ENCODE data around the gene NBPF12.
"Not testable (repeated sequence)": the region's sequence is repeated elsewhere in the genome, so short reads cannot be mapped to it uniquely, and the experiment has no call there.

The NBPF12 gene, protein sequence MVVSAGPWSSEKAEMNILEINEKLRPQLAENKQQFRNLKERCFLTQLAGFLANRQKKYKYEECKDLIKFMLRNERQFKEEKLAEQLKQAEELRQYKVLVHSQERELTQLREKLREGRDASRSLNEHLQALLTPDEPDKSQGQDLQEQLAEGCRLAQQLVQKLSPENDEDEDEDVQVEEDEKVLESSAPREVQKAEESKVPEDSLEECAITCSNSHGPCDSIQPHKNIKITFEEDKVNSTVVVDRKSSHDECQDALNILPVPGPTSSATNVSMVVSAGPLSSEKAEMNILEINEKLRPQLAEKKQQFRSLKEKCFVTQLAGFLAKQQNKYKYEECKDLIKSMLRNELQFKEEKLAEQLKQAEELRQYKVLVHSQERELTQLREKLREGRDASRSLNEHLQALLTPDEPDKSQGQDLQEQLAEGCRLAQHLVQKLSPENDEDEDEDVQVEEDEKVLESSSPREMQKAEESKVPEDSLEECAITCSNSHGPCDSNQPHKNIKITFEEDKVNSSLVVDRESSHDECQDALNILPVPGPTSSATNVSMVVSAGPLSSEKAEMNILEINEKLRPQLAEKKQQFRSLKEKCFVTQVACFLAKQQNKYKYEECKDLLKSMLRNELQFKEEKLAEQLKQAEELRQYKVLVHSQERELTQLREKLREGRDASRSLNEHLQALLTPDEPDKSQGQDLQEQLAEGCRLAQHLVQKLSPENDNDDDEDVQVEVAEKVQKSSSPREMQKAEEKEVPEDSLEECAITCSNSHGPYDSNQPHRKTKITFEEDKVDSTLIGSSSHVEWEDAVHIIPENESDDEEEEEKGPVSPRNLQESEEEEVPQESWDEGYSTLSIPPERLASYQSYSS (N-terminal part only)

DNA sequence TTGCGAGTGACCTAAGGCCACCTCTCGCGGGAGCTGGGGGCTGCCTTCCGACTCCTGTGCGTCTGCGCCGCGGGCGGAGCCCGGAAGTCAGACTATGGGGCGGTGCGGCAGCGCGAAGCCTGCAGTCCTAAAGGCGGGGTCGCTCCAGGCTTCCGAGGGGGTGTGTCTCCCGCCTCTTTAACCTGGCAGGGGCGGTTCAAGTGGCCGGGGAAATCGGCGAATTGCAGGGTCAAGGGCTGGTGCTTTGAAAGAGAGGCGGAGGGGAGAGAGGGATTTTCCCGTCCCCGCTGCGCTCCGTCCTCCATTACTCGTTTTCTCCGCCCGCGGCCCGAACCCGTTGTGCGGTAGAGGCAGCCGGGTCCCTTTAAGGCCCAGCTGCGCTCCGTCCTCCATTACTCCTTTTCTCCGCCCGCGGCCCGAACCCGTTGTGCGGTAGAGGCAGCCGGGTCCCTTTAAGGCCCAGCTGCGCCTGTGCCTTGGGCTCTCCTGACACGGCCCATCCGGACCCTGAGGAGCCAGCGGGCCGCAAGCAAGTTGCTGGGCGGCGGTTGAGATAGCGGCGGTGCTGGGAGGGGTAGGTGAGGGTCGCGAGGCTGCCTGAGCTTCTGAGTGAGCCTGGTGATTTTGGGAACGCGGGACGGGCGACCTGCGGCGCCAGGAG, at the start of gene NBPF12:
Gene NBPF12, plus strand, starts transcription at position 83 of the 661 bp plus-strand sequence. CDS start 21,820 bp downstream, outside the sequence.
- DNase-seq = peak; percentile 89

DNA sequence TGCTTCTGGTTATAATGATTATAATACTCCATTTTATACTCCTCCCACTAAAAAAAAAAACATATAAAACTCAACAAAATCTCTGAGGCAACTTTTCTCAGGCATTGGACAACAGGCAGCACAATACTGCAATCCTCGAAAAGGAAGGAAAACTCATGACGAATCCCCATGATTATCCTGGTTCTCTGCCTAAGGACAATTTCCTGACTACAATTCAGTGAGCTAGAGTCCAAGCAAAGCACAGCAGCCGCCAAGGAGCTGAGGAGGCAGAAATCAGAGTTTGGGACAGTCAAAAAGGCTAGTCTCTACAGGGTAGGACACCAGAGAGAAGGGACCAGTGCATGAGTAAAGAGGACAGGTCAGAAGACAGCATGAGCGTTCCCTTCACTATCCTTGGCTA, 46.8 kb upstream of the NBPF12 start:
- not testable (repeated sequence) for DNase-seq

DNA sequence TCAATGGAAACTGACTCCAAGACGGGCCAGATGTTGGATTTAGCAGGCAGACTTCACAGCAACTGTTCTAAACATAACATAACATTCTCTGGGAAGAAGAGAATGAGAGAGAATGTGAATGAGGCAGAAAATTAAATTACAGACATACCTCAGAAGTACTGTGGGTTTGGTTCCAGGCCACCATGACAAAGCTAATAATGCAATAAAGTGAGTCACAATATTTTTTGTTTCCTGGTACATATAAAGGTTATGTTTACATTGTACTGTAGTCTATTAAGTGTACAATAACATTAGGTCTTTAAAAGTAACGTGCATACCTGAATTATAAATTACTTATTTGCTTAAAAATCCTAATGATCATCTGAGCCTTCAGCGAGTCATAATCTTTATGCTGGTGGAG, 45.8 kb upstream of the NBPF12 start:
- DNase-seq = not testable (repeated sequence)

DNA sequence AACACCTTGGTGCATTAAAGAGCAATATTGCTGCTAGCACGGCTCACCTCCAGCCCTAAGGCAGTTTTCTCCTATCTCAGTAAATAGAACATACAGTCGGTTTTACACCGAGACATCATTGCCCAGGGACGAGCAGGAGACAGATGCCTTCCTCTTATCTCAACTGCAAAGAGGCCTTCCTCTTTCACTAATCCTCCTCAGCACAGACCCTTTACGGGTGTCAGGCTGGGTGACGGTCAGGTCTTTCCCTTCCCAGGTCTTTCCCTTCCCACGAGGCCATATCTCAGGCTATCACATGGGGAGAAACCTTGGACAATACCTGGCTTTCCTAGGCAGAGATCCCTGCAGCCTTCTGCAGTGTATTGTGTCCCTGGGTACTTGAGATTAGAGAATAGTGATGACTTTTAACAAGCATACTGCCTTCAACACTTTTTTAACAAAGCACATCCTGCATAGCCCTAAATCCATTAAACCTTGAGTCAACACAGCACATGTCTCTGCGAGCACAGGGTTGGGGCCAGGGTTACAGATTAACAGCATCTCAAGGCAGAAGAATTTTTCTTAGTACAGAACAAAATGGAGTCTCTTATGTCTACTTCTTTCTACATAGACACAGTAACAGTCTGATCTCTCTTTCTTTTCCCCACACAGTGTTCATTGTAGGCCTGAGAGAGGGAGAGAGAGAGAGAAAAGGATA, 30.4 kb upstream of the NBPF12 start:
- DNase-seq = not testable (repeated sequence)

DNA sequence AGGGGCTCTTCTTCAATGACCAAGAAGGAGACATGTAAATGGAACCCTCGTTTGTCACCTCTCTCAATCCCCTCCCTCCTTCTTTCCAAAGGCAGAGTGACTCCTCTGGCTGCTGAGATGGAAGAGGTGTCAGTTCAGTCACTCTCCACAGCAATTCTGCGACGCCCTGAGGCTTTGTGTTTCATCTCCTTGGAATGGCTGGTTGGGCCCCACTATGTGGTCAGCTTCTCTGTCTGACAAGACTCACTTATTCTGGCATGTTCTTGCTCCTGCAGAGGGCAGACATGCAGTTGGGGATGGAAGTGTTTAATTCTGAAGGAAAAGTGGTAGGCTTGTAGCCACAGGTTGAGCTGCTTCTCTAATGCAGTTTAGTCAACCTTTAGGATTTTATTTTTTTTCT, 25.1 kb upstream of the NBPF12 start:
- not testable (repeated sequence) for DNase-seq

DNA sequence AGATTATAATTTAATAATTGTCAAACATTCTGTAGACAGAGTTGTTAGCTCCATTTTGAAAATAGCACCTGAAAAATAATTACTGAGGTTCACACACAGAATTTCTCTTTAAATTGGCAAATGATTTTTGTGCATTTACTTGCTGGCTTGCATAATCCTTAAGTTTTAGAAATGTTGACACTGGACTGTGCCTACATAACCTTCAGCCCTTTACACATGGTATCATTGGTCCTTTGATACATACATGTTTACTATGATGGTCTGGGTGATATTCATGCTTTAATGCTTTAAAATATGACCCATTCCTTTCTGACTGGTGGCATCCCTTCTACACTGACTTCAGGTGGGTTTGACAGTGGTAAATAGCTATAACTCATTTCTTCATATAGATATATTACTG, 17.3 kb upstream of the NBPF12 start:
- not testable (repeated sequence) for DNase-seq

DNA sequence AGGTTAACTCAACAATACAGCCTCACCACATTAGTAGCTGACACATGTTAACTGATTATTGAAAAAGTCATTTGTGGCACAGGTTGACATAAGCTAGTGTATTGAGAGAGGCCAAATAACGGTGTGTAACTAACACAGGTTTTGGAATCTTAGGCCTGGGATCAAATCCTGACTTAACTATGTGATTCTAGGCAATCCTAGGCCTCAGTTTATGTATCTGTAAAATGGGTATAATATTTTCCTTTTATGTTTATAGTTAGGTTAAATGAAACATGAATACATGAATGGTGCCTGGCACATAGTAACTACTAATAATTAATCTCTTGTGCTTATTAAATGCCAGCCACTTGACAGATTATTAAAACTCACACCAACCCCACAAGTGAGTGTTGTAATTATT, 15.5 kb upstream of the NBPF12 start:
- DNase-seq = not testable (repeated sequence)

DNA sequence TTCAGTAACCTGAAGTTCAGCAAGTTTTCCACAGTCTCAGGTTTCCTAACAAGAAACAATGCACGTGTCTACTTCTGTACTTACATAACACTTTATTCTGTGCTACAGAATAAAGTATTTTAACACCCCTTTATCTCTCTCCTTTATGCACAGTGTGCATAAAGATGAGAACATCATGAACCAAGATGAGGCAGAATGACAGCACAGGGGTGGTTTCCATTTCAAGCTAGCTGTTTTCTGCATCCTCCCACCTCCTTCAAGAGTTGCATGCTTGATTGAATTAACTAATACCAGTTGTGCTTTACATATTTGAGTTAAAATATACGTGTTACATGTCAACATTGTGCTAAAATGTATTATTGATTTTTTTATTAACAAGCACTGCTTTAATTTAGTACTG, 14.0 kb upstream of the NBPF12 start:
- DNase-seq = not testable (repeated sequence)

DNA sequence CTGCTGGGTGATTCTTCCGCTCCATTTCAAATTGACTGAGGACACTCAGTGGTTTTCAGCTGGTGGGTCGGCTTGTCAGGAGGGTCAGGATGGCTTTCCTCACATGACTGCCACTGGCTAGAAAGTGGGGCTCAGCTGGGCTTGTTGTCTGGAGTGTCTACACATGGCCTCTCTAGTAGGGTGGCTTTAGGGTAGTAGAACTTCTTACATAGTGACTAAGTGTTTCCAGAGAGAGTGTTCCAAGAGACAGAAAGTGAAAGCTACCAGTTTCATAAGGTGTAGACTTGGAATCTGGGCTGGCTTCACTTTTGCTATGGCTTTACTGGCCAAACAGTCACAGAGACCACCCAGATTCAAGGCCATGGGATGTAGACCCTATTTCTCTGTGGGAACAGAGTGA, 11.7 kb upstream of the NBPF12 start:
- DNase-seq = not testable (repeated sequence)

DNA sequence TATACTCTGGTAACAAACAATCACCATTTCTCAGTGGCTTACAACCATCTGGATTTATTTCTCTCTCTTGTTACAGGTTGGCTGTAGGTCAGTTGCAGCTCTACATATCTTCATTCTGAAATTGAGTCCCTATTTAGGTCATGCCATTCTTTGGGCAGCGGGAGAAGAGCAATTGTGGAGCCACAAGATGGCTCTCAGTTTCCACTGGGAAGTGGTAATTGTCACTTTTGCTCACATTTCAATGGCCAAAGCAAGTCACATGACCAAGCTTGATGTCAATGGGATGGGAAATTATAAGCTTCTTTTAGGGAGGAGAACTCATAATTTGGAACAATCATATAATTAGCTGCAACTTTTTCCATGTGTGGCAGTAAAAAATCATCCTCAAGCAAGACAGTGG, 7.9 kb upstream of the NBPF12 start:
- DNase-seq = not testable (repeated sequence)

DNA sequence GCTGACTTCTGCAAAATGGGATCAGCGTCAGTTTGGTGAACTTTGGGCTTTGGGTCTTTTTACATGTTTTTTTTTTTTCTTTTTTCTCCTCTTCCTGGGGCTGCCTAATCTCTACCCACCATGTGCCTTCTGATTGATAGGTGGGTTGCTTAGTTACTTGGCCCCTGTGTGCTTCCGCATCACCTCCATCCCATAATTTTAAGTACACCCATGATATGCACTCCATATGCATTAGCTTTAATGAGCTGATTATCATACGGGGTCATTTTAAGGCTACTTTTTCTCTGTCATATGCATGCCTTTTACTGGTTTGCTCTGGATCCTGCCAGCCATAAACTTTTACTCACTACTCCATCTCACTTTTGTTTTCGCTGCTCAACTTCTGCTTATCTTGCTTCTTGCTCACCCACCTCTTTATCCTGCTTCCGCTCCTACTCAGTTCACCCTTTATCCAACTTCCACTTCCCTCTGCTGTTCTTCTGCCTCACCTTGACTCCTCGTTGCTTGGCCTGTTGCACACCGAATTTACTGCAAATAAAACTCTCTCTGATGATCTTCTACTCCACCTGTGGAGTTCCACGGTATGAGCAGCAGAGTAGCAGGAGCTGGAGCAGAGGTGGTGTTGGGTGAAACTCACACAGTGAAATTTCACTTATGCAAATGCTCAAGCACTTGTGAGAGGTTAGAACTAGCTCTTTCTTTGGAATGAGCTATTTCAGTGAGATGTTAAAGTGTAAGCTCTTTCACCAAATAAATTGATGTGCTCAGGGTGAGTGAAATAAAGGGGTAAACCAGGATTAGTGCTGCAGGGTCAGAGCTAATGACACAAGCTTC, 3.5 kb upstream of the NBPF12 start:
- DNase-seq = not testable (repeated sequence)

DNA sequence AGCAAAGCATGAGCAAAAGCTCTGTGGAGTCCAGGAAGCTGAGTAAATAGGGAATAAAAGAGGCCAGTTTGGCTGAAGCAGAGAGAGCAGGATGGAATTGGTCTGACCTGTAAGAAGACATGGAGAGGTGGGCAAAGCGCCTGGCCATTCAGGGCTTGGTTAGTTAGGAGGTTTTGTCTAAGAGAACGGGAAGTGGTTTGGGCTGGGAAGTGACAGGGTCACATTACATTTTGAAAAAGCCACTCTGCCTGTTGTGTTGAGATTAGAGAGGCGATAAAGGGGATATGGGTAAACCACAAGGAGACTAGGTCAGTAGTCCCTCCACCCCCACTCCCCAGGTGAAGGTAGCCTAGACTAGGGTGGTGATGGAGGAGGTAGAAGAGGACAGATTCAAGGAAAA, 662 bp upstream of the NBPF12 start:
- DNase-seq = not testable (repeated sequence)

DNA sequence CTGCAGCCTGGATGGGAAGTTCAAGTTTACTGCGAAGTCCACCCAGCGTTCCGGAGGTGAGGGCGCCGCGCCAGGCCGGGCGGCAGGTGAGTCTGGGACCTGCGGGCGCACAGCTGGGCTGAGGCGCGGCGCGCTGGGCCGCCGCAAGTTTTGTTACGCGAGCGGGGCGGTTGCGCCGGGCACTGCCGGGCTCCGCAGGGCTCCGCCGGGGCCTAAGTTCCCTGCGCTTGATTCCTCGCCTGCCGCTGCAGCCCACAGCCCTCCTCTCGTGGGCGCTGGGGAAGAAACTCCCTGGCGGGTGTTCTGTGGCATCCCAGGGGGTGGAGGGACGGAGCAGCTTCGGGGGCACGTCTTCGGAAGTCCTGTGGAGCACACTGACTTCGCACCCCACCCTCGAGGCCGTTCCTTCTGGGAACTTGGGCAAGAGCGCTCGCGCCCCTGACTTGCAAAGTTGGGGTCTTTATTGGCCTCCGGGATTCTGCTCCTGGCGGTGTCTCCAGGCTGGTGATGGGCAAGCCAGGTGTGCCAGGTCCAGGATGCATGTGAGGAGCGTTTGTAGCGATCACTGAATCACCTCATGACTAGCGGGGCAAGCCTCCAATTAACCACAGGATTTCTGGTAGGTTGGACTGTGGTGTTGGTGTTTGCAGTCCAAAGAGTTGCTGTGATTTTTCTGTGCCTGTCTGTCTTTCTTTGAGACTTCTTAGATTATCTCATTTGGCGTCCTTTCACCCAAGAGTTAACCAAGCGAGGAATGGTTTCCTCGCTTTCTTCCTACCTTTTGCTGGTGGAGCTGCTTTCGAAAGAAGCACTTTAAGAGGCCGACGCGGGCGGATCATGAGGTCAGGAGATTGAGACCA, 1.0 kb downstream of the NBPF12 start:
- DNase-seq = peak; percentile 29

DNA sequence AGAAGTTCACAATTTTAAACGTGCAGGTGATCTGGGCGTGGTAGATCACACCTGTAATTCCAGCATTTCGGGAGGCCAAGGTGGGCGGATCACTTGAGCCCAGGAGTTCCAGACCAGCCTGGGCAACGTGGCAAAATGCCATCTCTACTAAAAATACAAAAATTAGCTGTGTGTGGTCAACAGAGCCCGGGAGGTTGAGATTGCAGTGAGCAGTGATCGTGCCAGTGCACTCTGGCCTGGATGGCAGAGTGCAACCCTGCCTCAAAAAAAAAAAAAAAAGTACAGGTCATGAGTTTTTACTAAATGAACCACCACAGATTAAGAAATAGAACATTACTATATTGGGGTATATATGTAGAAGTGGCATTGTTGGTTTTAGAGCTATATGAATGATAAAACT, 2.2 kb downstream of the NBPF12 start:
- not testable (repeated sequence) for DNase-seq

DNA sequence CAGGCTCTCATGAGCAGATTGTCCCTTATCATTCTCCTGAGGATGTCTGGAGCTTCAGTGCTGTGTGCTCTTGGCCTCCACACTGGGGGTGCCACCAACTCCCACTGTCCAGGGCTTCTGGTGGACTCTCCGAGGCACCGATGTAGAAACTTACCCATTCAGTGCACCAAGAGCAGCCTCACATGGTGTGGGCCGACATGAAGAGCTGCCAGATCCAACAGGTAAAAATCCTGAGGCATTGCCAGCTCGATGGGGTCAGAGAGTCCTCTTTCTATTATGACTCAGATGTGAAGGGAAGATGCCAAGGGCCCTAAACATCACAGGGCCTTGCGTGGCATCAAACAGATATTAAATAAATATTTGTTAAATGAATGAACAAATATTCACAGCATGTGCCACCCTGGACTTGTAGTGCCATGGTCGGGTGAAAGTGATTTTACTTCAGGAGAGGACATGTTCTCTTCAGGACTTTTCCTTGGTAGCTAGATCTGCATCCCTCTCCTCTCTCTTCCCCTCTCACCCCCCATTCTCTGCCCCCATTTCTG, 5.3 kb downstream of the NBPF12 start:
- DNase-seq = not testable (repeated sequence)

DNA sequence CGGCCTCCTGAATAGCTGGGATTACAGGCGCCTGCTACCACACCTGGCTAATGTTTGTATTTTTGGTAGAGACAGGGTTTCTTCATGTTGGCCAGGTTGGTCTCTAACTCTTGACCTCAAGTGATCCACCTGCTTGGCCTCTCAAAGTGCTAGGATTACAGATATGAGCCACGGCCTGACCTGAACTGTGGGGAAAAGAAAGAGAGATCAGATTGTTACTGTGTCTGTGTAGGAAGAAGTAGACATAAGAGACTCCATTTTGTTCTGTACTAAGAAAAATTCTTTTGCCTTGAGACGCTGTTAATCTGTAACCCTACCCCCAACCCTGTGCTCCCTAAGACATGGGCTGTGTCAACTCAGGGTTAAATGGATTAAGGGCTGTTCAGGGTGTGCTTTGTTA, 10.0 kb downstream of the NBPF12 start:
- DNase-seq = not testable (repeated sequence)

DNA sequence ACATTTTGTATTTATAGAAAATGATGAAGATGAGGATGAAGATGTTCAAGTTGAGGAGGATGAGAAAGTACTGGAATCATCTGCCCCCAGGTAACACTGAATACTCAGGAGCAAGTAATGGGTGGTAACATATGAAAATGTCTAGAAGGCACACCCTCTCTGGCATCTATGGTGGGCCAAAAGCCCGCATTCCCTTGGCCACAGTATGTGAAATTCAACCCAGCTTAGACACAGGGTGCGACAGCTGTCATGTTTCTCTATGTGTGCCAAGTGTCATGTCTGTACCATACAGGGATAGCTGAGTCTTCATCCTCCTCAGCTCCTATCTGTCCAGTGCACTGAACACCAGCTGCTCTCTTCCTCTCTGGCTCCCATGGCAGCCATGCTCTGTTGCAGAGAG, 26.2 kb downstream of the NBPF12 start:
- DNase-seq = not testable (repeated sequence)

DNA sequence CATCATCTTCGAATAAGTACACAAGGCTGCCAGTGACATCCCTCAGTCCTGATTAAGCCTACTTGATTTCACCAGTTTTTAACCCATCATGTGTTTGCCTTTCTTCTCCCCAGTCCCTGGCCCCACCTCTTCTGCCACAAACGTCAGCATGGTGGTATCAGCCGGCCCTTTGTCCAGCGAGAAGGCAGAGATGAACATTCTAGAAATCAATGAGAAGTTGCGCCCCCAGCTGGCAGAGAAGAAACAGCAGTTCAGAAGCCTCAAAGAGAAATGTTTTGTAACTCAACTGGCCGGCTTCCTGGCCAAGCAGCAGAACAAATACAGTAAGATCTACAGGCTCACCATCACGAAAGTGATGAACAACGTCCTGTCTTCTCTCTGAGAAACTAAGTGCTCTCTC, 28.2 kb downstream of the NBPF12 start:
- not testable (repeated sequence) for DNase-seq

DNA sequence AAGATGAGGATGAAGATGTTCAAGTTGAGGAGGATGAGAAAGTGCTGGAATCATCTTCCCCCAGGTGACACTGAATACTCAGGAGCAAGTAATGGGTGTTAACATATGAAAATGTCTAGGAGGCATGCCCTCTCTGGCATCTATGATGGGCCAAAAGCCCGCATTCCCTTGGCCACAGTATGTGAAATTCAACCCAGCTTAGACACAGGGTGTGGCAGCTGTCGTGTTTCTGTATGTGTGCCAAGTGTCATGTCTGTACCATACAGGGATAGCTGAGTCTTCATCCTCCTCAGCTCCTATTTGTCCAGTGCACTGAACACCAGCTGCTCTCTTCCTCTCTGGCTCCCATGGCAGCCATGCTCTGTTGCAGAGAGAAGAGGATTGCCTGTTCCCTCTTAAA, 32.5 kb downstream of the NBPF12 start:
- not testable (repeated sequence) for DNase-seq

DNA sequence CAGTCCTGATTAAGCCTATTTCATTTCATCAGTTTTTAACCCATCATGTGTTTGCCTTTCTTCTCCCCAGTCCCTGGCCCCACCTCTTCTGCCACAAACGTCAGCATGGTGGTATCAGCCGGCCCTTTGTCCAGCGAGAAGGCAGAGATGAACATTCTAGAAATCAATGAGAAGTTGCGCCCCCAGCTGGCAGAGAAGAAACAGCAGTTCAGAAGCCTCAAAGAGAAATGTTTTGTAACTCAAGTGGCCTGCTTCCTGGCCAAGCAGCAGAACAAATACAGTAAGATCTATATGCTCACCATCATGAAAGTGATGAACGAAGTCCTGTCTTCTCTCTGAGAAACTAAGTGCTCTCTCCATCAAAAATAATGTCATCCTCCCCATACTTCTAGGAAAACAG, 34.6 kb downstream of the NBPF12 start:
- DNase-seq = not testable (repeated sequence)
